Measurements from ENCODE around the gene CATSPERD. TPM values are rescaled to one million over a fixed set of nuclear protein-coding genes. Genes with fewer than 3 reads are reported as not detected.
A peak's percentile ranks its signal among the peaks of the same experiment; 100 is the strongest.

Gene CATSPERD
- total and polyA plus RNA-seq, 9 of the 15 experiments (the other 6 are each of a cell fraction or from before 2014, with no cell fraction given) = not detected

DNA sequence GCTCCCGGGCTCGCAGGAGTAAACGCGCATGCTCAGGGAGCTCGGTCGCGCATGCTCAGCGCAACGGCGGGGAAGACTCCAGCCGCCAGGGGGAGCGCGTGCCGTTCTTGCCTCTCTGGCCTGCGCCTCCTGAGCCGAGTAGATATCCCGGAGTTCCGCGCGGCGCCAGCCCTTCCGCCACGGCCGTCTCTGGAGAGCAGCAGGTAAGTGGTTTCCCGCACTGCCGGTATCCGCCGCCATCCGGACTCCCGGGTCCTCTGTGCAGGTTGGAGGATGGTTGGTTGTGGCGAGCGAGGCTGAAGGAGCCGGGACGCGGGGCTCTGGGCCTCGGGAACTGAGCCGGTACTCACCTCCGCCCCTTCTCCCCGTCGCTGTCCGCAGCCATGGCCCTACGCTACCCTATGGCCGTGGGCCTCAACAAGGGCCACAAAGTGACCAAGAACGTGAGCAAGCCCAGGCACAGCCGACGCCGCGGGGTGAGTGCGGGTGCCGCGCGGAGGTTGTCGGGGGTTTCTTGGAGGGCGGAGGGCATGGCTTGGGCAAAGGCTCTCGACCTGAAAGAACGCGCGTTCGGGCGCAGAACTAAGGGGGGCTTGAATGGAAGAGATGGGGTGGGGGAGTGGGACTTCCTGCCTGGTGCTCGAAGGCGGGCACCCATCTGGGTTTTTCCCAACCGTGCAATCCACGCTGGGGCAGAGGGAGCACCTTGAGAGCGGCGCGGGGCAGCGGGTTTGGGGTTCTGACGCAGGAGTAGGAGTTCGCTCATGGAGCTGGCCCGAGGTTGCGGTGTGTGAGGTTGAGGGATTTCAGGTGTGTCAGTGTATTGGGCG lies 30.1 kb upstream of the CATSPERD start, which contains the start of gene RPL36 (continued):
- TF ChIP-seq, protein P1, sequence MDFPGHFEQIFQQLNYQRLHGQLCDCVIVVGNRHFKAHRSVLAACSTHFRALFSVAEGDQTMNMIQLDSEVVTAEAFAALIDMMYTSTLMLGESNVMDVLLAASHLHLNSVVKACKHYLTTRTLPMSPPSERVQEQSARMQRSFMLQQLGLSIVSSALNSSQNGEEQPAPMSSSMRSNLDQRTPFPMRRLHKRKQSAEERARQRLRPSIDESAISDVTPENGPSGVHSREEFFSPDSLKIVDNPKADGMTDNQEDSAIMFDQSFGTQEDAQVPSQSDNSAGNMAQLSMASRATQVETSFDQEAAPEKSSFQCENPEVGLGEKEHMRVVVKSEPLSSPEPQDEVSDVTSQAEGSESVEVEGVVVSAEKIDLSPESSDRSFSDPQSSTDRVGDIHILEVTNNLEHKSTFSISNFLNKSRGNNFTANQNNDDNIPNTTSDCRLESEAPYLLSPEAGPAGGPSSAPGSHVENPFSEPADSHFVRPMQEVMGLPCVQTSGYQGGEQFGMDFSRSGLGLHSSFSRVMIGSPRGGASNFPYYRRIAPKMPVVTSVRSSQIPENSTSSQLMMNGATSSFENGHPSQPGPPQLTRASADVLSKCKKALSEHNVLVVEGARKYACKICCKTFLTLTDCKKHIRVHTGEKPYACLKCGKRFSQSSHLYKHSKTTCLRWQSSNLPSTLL (IDR thresholded peaks at IDR 0.05) = no peak; the same call in 1 of the 2 replicates
- TF ChIP-seq ZFP36 (IDR thresholded peaks at IDR 0.05; ENCODE audit: low read depth, low read length, partially characterized antibody) (no peak), SIN3A (IDR thresholded peaks at IDR 0.05; ENCODE audit: borderline replicate concordance in 2 of 2, control insufficient read depth in 1 of 2, low read depth in 2 of 2, low read length in 2 of 2) (peak; percentile 47 to 49; a peak in 2 of 4 replicates), MTA3 (IDR thresholded peaks at IDR 0.05; ENCODE audit: borderline replicate concordance) (peak; percentile 96), GTF2E2 (tag; IDR thresholded peaks at IDR 0.05) (peak; percentile 97), NCOR1 (IDR thresholded peaks at IDR 0.05) (no peak; the same call in 1 of the 2 replicates), ZNF717 (CRISPR knock-in tag; IDR thresholded peaks at IDR 0.05) (no peak), ZNF134 (CRISPR knock-in tag; conservative IDR thresholded peaks at IDR 0.05) (no peak), NONO (IDR thresholded peaks at IDR 0.05; ENCODE audit: low read depth in 2 of 2, low read length in 1 of 2) (peak; percentile 58 to 89; a peak in 3 of 4 replicates), RBBP5 (IDR thresholded peaks at IDR 0.05; ENCODE audit: borderline replicate concordance, insufficient read depth, low read length, poor library complexity, severe bottlenecking) (peak; percentile 100), SMAD4 (CRISPR knock-in tag; conservative IDR thresholded peaks at IDR 0.05) (peak; percentile 71), ZNF324 (CRISPR knock-in tag; IDR thresholded peaks at IDR 0.05) (peak; percentile 7; the same call in 1 of the 2 replicates)
- TF ChIP-seq, protein P2, sequence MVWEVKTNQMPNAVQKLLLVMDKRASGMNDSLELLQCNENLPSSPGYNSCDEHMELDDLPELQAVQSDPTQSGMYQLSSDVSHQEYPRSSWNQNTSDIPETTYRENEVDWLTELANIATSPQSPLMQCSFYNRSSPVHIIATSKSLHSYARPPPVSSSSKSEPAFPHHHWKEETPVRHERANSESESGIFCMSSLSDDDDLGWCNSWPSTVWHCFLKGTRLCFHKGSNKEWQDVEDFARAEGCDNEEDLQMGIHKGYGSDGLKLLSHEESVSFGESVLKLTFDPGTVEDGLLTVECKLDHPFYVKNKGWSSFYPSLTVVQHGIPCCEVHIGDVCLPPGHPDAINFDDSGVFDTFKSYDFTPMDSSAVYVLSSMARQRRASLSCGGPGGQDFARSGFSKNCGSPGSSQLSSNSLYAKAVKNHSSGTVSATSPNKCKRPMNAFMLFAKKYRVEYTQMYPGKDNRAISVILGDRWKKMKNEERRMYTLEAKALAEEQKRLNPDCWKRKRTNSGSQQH (CRISPR knock-in tag; IDR thresholded peaks at IDR 0.05) = no peak
- TF ChIP-seq, protein P3, sequence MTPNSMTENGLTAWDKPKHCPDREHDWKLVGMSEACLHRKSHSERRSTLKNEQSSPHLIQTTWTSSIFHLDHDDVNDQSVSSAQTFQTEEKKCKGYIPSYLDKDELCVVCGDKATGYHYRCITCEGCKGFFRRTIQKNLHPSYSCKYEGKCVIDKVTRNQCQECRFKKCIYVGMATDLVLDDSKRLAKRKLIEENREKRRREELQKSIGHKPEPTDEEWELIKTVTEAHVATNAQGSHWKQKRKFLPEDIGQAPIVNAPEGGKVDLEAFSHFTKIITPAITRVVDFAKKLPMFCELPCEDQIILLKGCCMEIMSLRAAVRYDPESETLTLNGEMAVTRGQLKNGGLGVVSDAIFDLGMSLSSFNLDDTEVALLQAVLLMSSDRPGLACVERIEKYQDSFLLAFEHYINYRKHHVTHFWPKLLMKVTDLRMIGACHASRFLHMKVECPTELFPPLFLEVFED (CRISPR knock-in tag; conservative IDR thresholded peaks at IDR 0.05) = peak; percentile 27; the same call in 1 of the 2 replicates

All from K562 (cell line).